HG03457 (cell line): ENCODE measurements around the gene TBX5.
"Not testable (repeated sequence)": the region's sequence is repeated elsewhere in the genome, so short reads cannot be mapped to it uniquely, and the experiment has no call there.

Experiments
- ATAC-seq: cut with Tn5 transposase; IDR thresholded peaks from one replicate; pipeline ENCODE4 v1.9.1; 2021; ENCODE audit warnings: moderate number of reproducible peaks; ENCODE audit not compliant: unreplicated experiment

The TBX5 gene

GRCh38 chr12:114393569-114393968 is 12.4 kb downstream of the TBX5 start:
- no peak for ATAC-seq

- ATAC-seq = no peak
Measured at GRCh38 chr12:114392909-114393308, 13.0 kb downstream of the TBX5 start.

DNA sequence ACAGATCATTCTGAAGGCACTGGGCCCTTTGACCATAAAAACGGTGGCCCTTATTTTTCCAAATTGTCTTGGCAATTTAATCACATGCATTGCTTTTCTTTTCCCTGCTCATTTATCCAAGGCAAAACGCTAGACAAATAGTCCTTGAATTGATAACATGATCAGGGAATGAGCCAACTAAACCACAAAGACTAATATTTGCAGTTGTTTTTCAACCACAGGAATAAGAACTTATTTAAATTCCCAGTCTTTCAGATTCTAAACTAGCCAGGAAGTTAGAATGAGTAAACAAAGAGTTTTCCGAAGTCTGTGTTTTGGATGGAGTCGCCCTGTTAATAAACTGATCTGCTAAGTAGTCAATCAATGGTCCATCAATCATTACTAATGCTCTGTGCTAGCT is 14.9 kb downstream of the TBX5 start:
- no peak for ATAC-seq

DNA sequence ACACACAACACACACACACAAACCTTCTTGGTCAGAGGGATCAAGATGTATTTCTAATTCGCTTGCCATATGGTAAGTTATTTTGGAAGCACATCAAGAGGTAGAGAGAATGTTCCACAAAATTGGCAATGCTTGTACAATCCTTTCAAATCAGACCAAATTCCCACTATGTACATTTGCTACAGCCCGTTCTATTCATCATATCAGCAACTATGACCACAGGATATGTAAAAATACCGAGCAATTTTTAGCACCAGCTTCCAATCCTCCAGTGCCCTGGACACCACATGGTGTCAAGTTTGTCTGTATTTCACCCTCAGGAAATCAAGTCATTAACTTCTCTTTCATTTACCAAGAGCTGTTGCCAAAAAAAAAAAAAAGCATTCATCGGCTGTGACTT is 21.2 kb downstream of the TBX5 start:
- ATAC-seq = no peak

DNA sequence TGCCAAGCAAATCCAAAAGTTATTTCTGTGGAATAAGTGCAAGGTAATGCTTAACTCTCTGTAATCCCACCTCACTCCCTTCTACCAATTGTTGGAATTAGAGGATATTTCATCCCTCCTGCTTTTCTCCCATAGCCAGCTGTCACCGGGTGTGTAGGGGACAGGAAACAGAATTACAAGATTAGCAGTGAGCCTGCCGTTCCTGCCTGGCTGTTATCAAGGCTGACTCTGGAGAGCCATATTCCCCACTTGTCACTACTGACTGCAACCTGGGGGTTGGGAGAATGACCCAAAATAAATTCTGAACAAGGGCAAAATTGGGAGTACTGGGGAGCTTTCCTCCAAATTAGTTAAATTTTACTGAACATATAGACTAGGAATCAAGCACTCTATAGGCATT is 24.8 kb downstream of the TBX5 start:
- ATAC-seq = no peak

DNA sequence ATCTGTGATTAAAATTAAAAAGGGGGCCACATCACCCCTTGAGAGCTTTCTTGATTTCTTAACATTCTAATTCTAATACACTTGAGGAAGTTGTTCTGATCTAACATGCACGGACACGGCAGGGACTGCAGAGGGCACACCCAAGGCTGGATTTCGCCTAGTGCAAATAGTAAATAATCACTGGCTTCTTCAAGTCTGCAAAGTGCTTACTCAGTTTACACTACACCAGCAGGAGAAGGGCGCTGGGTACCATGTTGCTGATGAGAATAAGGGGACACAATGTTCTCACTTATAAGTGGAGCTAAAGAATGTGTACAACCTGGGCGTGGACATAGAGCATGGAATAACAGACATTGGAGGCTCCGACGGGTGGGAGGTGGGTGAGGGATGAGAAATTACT is 34.2 kb downstream of the TBX5 start:
- ATAC-seq = no peak

GRCh38 chr12:114371250-114371649 is 34.7 kb downstream of the TBX5 start:
- ATAC-seq = no peak

- no peak for ATAC-seq
Measured at GRCh38 chr12:114368685-114369452, 37.1 kb downstream of the TBX5 start.

DNA sequence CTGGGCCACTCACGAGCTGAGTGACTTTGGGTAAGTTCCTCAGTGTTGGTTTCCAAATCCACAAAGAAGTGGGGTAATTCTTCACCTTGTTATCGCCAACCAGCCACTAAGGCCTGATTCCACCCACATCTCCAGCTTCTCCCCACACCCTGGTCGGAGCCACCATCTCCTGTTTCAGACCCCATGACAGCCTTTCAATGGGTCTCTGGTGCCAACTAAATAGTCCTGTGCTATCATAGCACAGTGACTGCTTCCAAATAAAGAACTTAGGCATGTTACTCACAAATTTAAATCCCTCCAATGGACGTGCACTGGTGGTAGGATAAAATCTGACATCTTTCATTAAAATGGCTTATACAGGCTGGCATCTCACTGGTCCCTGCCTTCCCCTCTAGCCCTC is 44.0 kb downstream of the TBX5 start:
- no peak for ATAC-seq

- ATAC-seq = no peak
Measured at GRCh38 chr12:114361545-114361944, 44.4 kb downstream of the TBX5 start.

DNA sequence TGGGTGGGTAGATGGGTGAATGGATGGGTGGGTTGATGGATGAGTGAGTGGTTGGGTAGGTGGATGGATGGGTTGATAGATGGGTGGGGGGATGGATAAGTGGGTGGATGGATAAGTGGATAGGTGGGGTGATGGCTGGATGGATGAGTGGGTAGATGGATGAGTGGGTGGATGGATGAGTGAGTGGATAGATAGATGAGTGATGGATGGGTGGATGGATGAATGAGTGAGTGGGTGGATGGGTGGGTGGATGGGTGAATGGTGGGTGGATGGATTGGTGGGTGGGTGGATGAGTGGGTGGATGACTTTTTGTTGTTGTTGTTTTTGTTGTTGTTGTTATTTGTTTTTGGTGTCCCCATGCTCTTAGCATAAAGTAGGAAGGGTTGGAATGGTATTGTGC is 45.5 kb downstream of the TBX5 start:
- no peak for ATAC-seq

DNA sequence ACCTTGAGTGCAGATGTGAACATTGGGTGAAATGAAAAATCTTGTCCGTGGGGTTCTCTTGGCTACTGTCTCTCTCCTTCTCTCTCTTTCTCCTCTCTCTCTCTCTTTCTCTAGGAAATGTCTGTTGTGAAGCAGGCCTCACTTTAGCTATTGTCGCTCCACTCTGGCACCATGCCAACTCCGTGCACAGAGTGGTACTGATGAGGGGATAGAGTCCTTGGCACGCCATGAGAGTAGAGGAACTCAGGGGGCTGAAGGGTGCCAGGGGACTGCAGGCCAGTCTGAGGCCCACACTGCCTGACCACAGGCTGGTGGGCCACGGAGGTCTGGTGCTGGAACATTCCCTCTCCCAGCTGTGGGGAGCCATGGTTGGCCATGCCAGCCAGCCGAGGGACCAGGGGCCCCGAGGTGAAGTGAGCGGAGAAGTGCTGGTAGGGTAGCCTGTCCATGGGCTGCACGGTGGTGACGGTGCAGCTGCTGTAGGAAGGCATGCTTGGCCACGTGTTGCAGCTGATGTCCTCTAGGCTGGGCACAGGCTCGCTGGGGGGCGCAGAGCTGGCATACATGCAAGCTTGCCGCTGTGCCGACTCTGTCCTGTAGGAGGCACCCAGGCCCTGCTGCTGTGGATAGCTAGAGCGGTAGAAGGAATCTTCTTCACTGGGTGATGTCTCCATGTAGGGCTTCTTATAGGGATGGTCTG is 50.4 kb downstream of the TBX5 start:
- ATAC-seq = no peak

DNA sequence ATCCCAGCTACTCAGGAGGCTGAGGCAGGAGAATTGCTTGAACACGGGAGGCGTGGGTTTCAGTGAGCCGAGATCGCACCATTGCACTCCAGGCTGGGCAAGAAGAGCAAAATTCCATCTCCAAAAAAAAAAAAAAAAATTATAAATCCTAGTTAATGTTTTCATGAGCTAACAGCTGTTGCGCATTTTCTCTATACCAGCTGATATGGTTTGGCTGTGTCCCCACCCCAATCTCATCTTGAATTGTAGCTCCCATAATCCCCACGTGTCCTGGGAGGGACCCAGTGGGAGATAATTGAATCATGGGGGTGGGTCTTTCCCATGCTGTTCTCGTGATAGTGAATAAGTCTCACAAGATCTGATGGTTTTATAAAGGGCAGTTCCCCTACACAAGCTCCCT is 56.7 kb downstream of the TBX5 start:
- ATAC-seq = not testable (repeated sequence)

GRCh38 chr12:114347861-114348260 is 58.1 kb downstream of the TBX5 start:
- ATAC-seq = no peak

GRCh38 chr12:114344831-114345230 is 61.1 kb downstream of the TBX5 start:
- no peak for ATAC-seq

- no peak for ATAC-seq
Measured at GRCh38 chr12:114344303-114344663, 61.7 kb downstream of the TBX5 start.

DNA sequence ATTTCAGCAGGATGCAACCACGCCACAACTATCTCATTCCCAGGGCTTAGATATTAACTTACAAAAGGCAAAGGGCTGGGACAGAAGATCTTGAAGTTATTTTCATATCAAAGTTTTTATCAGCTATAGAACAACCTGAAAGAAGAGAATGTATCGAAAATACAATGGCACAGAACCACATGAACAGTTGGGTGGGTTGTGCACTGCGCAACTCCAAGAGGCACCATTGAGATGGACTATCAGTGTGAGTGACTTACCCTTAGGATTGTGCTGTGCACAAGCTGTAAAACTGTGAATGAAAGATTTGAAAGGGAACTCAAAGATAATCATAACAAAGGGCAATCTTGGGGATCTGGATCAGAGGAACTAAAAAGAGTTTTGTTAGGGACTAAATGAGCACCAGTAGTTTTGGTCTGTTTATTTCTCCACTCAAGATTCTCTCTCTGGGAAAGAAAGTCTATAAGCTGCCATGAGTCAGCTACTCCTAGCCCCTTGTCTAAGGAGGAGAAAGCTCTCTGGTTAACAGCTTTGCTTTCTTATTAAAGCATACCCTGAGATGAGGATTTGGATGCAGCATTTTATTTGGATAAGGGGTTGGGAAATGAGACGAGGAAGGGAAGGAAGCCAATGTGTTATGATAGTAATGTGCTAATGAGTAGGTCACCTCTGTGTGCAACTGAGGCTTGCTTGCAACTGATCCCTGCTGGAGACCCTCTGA is 62.2 kb downstream of the TBX5 start:
- ATAC-seq = no peak

GRCh38 chr12:114342656-114343055 is 63.3 kb downstream of the TBX5 start:
- ATAC-seq = no peak

- ATAC-seq = no peak
Measured at GRCh38 chr12:114341635-114342034, 64.3 kb downstream of the TBX5 start.

DNA sequence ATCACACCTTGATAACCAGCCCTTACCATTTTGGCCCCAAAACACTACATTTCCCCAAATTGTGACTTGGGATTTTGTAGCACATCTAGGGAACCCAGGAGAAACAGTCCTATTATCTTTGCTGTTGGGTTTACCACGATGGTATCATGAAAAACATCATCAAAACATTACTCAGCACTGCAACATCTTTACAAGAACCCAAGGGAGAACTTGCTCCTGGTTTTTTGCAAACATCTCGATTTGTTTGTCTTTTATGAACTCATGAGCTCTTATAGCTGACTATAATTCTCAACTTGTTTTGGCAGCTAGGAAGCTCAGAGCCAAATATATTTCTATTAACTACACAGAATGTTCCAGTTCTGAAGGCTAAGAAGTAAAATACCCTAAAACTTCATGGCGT is 65.7 kb downstream of the TBX5 start:
- no peak for ATAC-seq

DNA sequence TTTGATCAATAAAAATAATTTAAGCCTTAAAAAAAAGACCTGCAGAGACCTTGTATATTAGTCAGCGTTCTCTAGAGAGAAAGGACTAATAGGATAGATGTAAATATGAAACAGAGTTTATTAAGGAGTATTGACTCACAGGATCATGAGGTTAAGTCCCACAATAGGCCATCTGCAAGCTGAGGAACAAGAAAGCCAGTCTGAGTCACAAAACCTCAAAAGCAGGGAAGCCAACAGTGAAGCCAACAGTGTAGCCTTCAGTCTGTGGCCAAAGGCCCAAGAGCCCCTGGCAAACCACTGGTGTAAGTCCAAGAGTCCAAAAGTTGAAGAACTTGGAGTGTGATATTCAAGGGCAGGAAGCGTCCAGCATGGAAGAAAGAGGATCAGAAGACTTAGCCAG is 66.3 kb downstream of the TBX5 start:
- no peak for ATAC-seq

- no peak for ATAC-seq
Measured at GRCh38 chr12:114335607-114336006, 70.3 kb downstream of the TBX5 start.
